Tongue (tissue), 2 donors: ENCODE results near the gene R3HCC1L. TPM values are rescaled to one million over a fixed set of nuclear protein-coding genes. Genes with fewer than 3 reads are reported as not detected.

Source experiments
- DNase-seq: peaks from one replicate; pipeline ENCODE4 v3.0.0-alpha.2; 2015
- total RNA-seq: library from RNA; depleted of rRNA; stranded (reverse); fragments of >200 nt; gene quantifications from one replicate; pipeline ENCODE4 v1.2.3, GENCODE V29; 2014

R3HCC1L gene
- total RNA-seq, 1 donor from 2014 or later, result 17.4 TPM

DNA sequence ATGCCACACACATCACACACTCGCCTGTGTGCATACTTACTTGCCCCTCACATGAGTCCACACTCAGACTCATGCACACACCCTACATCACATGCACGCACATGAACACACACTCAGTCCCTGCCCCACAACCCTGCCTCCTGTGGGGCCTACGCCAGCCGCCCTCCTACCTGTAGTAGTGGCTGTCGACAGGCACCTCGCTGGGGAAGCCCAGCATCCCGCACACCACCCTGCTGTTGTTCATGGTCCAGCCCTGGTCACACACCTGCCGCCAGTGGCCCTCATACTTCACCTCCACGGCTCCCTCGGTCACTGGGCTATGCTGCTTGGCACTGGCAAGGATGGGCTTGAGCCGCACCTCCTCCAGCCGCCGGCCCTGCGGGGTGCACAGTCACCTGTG, 126.3 kb downstream of the R3HCC1L start:
- DNase-seq, result no peak

DNA sequence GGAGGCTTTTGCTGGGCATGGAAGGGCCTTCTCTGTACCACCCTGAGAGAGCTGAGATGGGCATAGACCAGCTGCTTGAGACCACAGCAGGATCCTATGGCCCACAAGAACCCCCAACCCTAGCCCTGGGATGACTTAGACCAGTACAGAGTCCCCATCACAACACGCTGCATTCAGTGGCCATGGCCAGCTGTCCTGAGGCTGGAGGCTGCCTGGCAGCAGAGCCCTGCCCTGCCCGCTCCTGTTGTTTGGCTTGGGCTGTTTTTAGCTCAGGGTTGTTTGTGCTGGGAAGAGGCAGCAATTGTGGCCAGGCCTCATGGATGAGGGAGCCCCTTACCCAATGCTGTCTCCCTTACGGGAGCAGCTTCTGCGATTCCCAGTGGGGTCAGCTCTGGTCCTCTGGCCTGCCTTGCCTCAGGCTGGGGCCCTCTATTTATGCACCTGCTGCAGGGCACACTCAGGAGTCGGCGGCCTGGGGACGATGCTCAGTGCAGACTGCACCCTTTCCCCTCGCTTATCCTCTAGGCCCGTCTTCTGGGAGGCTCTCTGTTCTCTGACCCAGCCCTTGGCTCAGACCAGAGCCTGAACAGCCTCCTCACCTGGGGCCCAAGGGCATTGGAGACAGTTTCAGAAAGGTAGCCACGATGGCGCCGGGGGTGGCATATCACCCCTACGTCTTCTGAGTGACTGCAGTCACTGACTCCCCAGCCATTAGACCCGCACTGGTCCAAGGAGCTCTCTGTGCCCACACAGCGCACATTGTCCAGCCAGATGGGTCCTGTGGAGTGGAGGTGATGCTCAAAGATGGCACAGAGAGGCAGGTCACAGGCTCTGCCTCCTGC, 127.2 kb downstream of the R3HCC1L start:
- DNase-seq, result peak; percentile 30

DNA sequence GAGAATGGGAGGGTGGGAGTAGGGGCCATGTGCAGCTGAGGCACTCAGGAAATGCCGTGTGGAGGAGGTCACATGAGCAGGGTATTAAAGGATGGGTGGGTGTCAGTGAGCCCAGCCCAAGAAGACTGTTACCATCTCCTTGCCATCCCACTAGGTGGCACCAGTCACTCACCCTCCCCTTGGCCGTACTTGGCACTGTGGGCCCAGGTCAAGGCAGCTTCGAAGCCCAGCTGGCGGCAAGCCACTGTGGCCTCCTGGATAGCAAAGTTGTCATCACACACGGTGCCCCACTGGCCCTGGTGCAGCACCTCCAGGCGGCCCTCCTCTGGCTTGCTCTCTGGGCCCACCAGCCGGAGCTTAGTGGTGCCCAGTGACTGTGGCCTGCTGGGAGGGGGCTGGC, 128.1 kb downstream of the R3HCC1L start:
- no peak for DNase-seq

- no peak for DNase-seq
These were observed 128.6 kb downstream of the R3HCC1L start for GRCh38 chr10:98263088-98263487.

GRCh38 chr10:98264378-98265065, 130.1 kb downstream of the R3HCC1L start:
- no peak for DNase-seq

DNA sequence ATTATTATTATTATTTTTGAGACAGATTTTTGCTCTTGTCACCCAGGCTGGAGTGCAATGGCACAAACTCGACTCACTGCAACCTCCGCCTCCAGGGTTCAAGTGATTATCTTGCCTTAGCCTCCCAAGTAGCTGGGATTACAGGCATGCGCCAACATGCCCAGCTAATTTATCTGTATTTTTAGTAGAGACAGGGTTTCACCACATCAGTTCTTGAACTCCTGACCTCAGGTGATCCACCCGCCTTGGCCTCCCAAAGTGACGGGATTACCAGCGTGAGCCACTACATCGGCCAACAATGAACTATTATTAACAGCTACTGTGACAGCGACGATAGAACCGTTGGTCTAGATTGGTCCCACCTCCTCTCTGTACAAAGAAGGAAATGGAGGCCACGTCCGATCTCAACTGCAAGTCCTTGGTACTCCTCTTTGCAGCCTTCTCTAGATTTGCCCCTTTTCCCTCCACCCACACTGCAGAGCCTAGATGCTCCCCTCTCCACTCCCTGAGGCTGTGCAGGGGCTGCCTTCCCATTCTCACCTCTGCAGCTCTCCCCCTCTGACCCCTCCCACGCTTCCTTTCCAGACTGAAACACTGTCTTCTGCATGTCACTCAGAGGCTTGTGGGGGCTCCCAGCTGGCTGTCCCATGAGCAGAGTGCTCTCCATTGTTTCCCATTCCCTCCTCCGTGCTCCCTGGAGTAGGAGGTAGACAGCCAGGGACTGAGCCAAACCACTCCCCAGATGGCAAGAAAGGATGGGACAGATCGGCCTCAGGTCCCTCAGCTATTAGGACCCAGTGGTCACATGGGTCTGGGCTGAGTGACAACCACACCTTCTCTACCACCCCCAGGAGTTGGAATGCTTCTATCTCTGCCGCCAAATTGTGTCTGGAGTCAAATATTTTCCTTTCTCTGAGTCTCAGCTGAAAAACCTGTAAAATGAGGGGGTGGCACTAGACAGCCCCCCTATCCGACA, 131.2 kb downstream of the R3HCC1L start:
- DNase-seq, result no peak

GRCh38 chr10:98266647-98267046, 132.2 kb downstream of the R3HCC1L start:
- no peak for DNase-seq

- DNase-seq, result no peak
These were observed 132.8 kb downstream of the R3HCC1L start for GRCh38 chr10:98267069-98267893.

DNA sequence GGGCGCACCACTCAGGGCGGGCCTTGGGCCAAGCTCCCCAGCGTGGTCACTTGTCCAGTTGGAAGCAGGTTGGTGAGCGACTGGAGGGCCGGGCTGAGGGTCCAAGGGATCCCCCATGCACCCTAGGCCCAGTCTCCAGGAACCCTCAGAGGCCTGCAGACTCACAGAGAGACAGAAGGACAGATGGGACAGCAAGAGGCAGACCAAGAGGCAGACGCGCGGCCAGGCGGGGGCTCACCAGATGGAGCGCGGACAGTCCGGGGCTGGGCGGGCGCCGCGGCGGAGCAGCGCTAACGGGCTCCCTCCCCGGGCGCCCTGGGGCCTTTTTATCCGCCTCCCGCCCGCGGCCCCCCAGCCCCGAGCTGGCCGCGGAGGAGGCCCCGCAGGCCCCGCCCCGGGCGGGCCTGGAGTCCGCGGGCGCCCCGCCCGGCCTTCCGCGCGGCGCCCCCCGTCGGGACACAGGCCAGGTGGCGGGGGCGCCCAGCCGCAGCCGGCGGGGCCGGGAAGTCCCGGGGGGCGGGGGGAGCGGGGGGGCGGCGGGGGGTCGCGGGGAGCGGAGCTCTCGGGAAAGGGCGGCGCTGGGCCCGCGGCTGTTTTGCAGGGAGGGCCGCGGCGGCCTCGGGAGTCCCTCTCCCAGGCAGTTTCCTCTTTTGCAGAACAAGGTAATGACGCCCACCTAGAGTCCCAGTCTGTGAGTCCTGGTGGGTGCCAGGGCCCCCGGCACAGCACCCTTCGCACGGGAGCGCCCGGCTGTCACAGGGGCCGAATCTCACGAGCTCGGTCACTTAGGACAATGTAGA, 133.6 kb downstream of the R3HCC1L start, which contains the start of gene LOXL4:
LOXL4 (minus strand) TSS at position 301 of the 800 bp plus-strand sequence. CDS start 5,175 bp downstream, outside the sequence.
- DNase-seq, result peak; percentile 70

DNA sequence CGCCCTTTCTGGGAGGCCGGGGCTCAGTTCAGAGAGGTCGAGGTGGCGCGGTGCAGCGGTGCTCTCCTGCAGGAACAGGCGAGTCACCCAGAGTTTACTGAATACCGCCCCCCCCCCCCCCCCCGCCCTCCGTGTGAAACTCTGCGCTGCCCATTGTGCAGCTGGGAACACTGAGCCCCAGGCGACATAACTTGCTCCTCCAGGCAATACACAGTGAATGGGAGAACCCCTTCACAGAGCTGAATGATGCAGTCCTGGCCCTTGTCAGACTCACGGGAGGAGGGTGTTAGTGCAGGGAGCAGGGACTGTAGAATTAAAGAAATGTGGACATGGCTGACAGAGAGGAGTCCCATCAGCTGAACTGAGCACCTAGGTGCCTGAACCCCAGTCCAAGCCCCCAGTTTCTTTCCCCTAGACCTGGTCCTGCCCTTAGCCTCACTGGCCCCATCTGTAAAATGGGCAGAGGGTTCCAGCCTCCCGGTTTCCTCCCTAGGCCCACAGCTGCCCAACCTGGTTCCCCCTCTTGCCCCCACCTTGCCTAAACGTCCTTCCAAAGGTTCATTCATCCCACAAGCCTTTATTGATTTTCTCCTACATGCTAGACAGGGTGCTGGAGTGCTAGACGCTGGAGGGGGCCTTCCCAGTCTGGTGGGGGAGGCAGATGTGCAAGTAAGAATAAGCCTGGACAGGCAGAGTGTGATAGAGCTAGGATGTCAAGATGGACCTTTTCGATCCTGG, 134.4 kb downstream of the R3HCC1L start:
- no peak for DNase-seq

DNA sequence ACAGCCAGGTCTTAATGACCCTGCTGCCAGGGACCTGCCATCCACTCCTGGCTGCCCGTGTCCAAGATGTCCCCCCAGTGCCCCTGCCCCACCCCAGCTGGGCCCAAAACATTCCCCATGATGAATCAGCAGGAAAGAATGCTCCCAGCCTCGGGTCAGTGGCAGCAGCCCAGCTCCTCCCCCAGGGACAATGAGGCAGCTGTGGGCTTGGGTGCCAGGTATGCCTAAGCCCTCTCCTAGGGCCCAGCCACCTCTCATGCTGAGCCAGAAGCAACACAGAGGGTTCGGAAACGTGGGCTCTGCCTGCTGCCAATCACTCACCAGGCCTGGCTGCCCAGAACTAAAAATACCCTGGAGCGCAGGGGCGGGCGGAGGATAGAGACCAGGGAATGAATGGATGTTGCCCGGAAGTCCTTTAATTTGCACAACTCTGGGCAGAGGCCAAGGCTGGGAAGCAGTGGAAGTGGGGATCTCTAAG, 135.0 kb downstream of the R3HCC1L start:
- DNase-seq, result peak; percentile 76

- no peak for DNase-seq
These were observed 135.8 kb downstream of the R3HCC1L start for GRCh38 chr10:98270073-98270740.

DNA sequence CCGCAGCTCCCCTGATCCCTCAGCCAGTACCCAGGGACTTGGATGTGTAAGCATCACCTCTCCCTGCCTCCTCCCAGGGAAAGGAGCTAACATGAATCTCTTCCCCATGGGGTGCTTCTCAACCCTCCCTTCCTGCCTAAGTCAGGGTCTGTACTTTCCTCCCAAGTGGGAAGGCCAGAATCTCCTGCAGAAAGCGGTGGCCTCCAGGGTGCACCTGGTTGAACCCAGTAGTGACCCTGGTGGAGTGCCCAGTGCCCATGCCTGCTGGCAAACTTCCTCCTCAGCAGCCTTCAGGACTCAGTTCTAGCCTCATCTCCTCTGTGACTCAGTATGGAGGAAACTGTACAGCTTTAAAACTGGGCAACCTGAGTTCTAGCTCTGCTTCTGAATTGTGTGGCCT, 136.3 kb downstream of the R3HCC1L start:
- DNase-seq, result no peak

- DNase-seq, result no peak
These were observed 137.8 kb downstream of the R3HCC1L start for GRCh38 chr10:98272245-98272644.

DNA sequence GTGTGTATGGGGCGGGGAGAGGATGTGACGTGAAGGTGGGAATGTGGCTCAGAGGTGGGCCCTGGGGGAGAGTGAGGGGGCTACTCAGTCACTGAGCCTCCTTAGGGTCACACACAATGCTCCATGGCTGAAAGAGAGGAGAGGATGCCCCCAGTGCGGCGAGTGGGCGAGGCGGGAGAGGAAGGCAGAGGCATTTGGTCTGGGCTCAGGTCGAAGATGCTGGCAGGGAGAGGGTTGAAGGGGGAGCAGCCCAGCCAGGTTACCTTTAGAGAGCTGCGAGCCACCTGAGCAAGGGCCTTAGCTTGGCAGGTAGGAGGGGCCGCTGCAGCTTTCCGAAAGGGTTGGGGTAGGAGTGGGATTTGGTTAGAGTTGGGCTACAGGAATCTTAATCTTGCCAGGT, 138.2 kb downstream of the R3HCC1L start:
- DNase-seq, result no peak

DNA sequence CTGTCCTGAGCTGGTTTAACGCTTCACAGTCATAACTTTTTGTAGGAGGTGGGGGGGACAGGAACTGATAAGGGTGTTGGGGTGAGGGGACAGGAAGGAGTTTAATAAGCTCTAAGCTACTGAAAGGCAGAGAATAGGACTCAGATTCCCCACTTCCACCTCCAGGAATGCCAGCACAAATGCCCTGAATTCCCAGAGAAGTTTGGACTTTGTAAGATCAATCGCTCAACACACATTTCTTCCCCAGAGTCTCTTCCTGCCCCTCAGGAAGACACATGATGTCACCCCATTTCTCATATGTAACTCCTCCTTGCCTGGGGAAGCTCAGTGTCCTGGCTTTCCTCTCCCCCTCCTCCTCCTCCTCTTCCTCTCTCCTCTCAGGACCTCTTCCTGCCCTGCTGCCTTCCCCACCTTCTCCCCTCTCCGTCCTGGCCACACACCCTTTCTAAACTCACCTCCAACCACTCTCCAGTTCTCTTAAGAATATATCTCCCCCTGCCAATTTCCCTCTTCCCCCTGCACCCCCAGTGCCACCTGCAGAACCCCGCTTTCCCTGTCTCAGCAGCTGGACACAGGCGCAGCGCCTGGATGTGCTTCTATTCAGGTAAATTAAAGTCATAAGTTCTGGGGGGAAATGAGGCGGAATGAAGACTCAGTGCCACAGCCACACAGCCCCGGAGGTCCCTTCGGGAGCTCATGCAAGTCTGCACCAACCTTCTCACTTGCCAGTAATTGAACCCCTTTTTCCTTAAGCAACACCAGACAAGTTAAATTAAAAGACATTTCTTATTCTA, 138.8 kb downstream of the R3HCC1L start:
- no peak for DNase-seq

- no peak for DNase-seq
These were observed 140.1 kb downstream of the R3HCC1L start for GRCh38 chr10:98274562-98274961.

GRCh38 chr10:98276311-98276710, 141.9 kb downstream of the R3HCC1L start:
- no peak for DNase-seq
